ENCODE measurements around the gene DLG1.

Gene DLG1

DNA sequence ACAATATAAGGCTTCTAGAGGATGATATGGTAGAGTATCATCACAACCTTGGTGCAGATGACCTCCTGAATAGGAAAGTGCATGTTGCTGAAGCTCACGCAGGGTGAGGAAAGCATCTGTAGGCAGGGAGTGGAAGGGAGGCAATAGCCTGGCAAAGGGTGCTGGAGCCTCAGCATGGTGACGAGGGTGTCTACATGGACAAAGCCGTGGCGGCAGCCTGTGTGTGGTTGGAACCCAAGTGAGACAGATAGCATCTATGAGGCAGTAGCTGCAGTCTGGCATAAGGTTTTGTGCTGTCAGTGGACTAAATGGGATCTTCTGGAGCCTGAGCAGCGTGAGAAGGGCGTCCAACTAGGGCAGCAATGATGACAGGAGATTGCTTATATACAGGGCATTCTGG lies 132.5 kb downstream of the DLG1 start:
- TF ChIP-seq, protein P1, sequence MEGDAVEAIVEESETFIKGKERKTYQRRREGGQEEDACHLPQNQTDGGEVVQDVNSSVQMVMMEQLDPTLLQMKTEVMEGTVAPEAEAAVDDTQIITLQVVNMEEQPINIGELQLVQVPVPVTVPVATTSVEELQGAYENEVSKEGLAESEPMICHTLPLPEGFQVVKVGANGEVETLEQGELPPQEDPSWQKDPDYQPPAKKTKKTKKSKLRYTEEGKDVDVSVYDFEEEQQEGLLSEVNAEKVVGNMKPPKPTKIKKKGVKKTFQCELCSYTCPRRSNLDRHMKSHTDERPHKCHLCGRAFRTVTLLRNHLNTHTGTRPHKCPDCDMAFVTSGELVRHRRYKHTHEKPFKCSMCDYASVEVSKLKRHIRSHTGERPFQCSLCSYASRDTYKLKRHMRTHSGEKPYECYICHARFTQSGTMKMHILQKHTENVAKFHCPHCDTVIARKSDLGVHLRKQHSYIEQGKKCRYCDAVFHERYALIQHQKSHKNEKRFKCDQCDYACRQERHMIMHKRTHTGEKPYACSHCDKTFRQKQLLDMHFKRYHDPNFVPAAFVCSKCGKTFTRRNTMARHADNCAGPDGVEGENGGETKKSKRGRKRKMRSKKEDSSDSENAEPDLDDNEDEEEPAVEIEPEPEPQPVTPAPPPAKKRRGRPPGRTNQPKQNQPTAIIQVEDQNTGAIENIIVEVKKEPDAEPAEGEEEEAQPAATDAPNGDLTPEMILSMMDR (IDR thresholded peaks at IDR 0.05; ENCODE audit: extremely low read depth, missing control alignments): no peak
- DNase-seq (ENCODE audit: low spot score): no peak

DNA sequence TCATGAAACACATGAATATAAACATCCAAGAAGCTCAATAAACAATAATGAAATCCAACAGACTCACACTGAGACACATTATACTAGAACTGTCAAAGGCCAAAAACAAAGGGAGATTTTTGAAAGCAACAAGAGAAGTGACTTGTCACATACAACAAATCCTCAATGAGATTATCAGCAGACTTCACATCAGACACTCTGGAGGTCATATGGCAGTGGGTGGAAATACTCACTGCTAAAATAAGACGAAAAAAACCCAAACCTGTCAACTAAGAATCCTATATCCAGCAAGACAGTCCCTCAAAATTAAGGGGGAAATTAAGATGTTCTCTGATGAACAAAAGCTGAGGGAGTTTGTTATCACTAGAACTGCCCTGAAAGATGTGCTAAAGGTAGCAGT lies 143.4 kb downstream of the DLG1 start:
- TF ChIP-seq, protein P1 (IDR thresholded peaks at IDR 0.05; ENCODE audit: extremely low read depth, missing control alignments): no peak
- no peak for DNase-seq (ENCODE audit: low spot score)

DNA sequence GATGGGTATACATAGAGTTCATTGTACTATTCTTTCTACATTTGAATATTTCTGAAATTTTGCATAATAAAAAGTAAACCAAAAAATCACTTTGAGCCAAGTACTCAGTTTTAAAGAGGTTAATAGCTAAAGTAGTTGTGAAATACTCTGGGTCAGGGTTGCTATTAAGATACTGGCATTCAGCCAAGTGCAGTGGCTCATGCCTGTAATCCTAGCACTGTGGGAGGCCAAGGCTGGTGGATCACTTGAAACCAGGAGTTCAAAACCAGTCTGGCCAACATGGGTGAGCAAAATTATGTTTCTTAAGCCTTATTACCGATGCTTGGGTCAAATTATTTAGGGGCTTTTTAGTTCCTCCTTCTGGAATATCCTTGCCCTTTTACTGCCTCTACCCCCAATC lies 146.8 kb downstream of the DLG1 start:
- no peak for DNase-seq (ENCODE audit: low spot score)
- TF ChIP-seq, protein P1 (IDR thresholded peaks at IDR 0.05; ENCODE audit: extremely low read depth, missing control alignments): no peak

DNA sequence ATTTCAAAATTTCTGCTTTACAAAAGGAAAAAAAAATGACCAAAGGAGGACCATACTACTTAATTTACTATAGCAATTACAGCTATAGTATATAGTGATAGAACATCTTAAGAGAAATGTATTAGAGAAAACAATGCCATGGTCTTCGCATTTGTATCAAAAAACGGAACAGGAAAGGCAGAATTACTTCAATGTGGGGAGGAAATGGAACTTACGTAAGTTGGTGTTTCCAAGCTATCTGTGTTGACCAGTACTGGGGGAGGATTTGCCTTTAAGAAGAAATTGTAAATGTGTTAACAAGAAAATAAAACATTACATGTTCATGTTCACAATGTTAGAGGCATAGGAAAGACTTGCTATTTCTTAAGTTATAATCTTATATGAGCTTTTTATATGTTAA lies 148.9 kb downstream of the DLG1 start:
- no peak for DNase-seq (ENCODE audit: low spot score)
- TF ChIP-seq, protein P1 (IDR thresholded peaks at IDR 0.05; ENCODE audit: extremely low read depth, missing control alignments): no peak

DNA sequence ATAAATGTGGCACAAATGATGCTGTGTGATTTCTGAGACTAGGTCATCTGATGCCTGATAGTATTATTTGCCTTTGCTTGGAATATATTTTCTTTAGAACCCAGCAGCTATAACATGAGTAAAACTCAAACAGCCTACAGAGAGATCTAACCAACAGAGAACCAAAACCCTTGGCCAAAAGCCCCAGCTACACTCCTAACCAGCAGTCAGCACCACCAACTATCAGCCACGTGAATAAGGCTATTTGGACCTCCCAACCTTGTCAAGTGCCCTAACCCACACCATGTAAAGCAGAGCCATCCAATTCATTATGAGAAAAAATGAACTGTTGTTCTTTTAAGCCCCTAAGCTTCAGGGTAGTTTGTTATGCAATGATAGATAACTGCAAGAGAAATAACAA lies 154.2 kb downstream of the DLG1 start:
- DNase-seq (ENCODE audit: low spot score): no peak
- TF ChIP-seq, protein P1 (IDR thresholded peaks at IDR 0.05; ENCODE audit: extremely low read depth, missing control alignments): no peak

DNA sequence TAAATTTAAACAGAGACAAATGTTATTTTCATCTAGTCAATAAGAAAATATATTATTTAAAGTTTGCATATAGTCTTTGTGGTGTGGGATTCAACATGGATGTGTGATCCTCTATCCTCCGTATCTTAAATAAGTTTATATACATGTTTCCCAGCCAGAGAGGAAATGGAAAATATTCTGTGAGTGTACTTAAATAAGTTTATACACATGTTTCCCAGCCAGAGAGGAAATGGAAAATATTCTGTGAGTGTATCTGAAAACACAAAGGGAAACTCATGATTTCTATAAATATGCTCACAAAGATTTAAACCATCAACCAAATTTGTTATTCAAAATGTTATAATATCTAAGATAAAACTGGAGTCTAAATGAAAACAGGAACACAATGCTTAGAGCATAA lies 158.8 kb downstream of the DLG1 start:
- DNase-seq (ENCODE audit: low spot score): no peak
- TF ChIP-seq, protein P1 (IDR thresholded peaks at IDR 0.05; ENCODE audit: extremely low read depth, missing control alignments): no peak

DNA sequence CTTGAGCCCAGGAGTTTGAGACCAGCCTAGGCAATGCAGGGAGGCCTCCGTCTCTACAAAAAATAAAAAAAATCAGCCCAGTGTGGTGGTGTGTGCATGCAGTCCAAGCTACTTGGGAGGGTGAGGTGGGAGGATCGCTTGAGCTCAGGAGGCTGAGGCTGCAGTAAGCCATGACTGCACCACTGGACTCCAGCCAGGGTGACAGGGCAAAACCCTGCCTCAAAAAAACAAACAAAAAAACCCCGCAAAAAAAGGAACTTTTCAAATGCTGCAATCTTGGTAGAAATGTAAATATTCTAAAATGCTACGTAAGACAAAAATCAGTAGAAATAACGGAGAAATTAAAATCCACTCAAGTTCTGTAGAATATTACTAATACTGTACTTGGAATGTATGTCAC lies 160.7 kb downstream of the DLG1 start:
- TF ChIP-seq, protein P1 (IDR thresholded peaks at IDR 0.05; ENCODE audit: extremely low read depth, missing control alignments): no peak
- no peak for DNase-seq (ENCODE audit: low spot score)

Measured in GM20000 (cell line).